ENCODE data around the gene SLIT3. TPM values are rescaled to one million over a fixed set of nuclear protein-coding genes. Genes with fewer than 3 reads are reported as not detected.

The SLIT3 gene
- total RNA-seq, 1 donor from 2014 or later = 31.8 TPM

GRCh38 chr5:168978015-168978414 is 322.9 kb downstream of the SLIT3 start:
- Mint-ChIP-seq H3K36me3 (ENCODE audit: unreplicated experiment) (no peaks in the 10 kb centered on the region), H3K9me3 (ENCODE audit: unreplicated experiment) (no peaks in the 10 kb centered on the region), H3K4me1 (ENCODE audit: unreplicated experiment) (peaks cover 18% of the 10 kb centered on the region), H3K4me3 (ENCODE audit: unreplicated experiment) (no peak overlapping the region), H3K27me3 (ENCODE audit: unreplicated experiment) (peaks cover 4% of the 10 kb centered on the region), H3K27ac (ENCODE audit: unreplicated experiment) (no peak overlapping the region)
- no peak for TF ChIP-seq CTCF (IDR thresholded peaks at IDR 0.05)
- DNase-seq (ENCODE audit: extremely low spot score, unreplicated experiment) = no peak

GRCh38 chr5:168976311-168976970 is 324.5 kb downstream of the SLIT3 start:
- no peak overlapping the region for H3K4me3 Mint-ChIP-seq (ENCODE audit: unreplicated experiment)
- peaks cover 21% of the 10 kb centered on the region for H3K4me1 Mint-ChIP-seq (ENCODE audit: unreplicated experiment)
- H3K36me3 Mint-ChIP-seq (ENCODE audit: unreplicated experiment) = no peaks in the 10 kb centered on the region
- no peak for DNase-seq (ENCODE audit: extremely low spot score, unreplicated experiment)
- TF ChIP-seq CTCF (IDR thresholded peaks at IDR 0.05) = no peak
- no peak overlapping the region for H3K27ac Mint-ChIP-seq (ENCODE audit: unreplicated experiment)
- peaks cover 4% of the 10 kb centered on the region for H3K27me3 Mint-ChIP-seq (ENCODE audit: unreplicated experiment)
- no peaks in the 10 kb centered on the region for H3K9me3 Mint-ChIP-seq (ENCODE audit: unreplicated experiment)

DNA sequence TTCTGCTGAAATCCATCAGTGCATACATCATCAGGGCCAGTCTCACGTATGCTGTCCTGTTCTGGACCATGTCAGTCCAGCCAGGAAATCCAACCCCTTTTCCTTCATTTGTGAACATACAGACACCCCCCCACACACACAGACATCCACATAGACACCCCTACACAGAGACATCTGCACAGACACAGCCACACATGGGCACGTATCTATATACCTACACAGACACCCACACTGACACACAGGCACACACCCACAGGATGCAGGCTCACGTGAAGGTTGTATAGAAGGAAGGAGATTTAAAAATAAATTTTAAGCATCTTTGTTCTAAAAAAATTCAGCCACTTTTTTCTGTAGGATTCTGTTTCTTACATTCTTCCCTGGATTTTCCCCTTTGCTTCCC is 325.6 kb downstream of the SLIT3 start:
- H3K4me3 Mint-ChIP-seq (ENCODE audit: unreplicated experiment) = no peak overlapping the region
- no peak for TF ChIP-seq CTCF (IDR thresholded peaks at IDR 0.05)
- H3K36me3 Mint-ChIP-seq (ENCODE audit: unreplicated experiment) = no peaks in the 10 kb centered on the region
- H3K27ac Mint-ChIP-seq (ENCODE audit: unreplicated experiment) = no peak overlapping the region
- H3K9me3 Mint-ChIP-seq (ENCODE audit: unreplicated experiment) = no peaks in the 10 kb centered on the region
- DNase-seq (ENCODE audit: extremely low spot score, unreplicated experiment) = no peak
- H3K27me3 Mint-ChIP-seq (ENCODE audit: unreplicated experiment) = peaks cover 4% of the 10 kb centered on the region
- H3K4me1 Mint-ChIP-seq (ENCODE audit: unreplicated experiment) = peaks cover 21% of the 10 kb centered on the region

DNA sequence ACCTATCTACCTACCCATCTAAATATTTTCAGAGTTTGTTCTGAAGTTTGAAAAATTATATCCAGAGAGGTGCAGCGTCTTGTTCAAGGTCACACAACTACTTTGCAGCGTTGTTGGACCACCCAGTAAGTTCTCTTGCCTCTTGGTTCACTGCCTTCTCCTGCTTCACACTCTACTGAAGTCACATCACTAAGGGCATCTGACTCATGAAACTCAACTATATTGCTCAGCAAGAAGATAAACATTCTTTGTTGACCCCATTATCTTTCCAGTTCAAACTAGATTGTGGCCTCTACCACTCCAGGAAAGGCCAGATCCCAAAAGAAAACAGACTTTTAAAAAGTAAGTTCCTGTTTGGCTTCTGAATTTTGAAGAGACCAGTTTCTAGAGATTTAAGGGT is 326.9 kb downstream of the SLIT3 start:
- no peaks in the 10 kb centered on the region for H3K9me3 Mint-ChIP-seq (ENCODE audit: unreplicated experiment)

GRCh38 chr5:168972731-168973130 is 328.2 kb downstream of the SLIT3 start:
- H3K9me3 Mint-ChIP-seq (ENCODE audit: unreplicated experiment) = no peaks in the 10 kb centered on the region
- no peak for TF ChIP-seq CTCF (IDR thresholded peaks at IDR 0.05)
- no peak for DNase-seq (ENCODE audit: extremely low spot score, unreplicated experiment)
- H3K4me1 Mint-ChIP-seq (ENCODE audit: unreplicated experiment) = peaks cover 25% of the 10 kb centered on the region
- H3K36me3 Mint-ChIP-seq (ENCODE audit: unreplicated experiment) = no peaks in the 10 kb centered on the region
- peaks cover 2% of the 10 kb centered on the region for H3K27me3 Mint-ChIP-seq (ENCODE audit: unreplicated experiment)
- no peak overlapping the region for H3K27ac Mint-ChIP-seq (ENCODE audit: unreplicated experiment)
- H3K4me3 Mint-ChIP-seq (ENCODE audit: unreplicated experiment) = no peak overlapping the region

More for the DNA sequence above, 326.9 kb downstream of the SLIT3 start:
- no peak overlapping the region for H3K27ac Mint-ChIP-seq (ENCODE audit: unreplicated experiment)
- no peaks in the 10 kb centered on the region for H3K36me3 Mint-ChIP-seq (ENCODE audit: unreplicated experiment)
- peaks cover 4% of the 10 kb centered on the region for H3K27me3 Mint-ChIP-seq (ENCODE audit: unreplicated experiment)
- H3K4me3 Mint-ChIP-seq (ENCODE audit: unreplicated experiment) = no peak overlapping the region
- no peak for DNase-seq (ENCODE audit: extremely low spot score, unreplicated experiment)
- peaks cover 23% of the 10 kb centered on the region for H3K4me1 Mint-ChIP-seq (ENCODE audit: unreplicated experiment)
- TF ChIP-seq CTCF (IDR thresholded peaks at IDR 0.05) = no peak
